ENCODE results near the gene SLC9A1.
"Not testable (repeated sequence)": the region's sequence is repeated elsewhere in the genome, so short reads cannot be mapped to it uniquely, and the experiment has no call there.

Gene SLC9A1

GRCh38 chr1:27154991-27155781 lies at the start of gene SLC9A1:
Gene SLC9A1, minus strand, starts transcription at chr1:27155125. Its CDS starts 791 bp downstream, at chr1:27154334.
- peak; percentile 85 to 93 (median 87) for DNase-seq

- no peak for DNase-seq
These were observed 49.0 kb upstream of the SLC9A1 start for GRCh38 chr1:27203946-27204345.

GRCh38 chr1:27201295-27201694 lies 46.4 kb upstream of the SLC9A1 start:
- no peak for DNase-seq

- no peak for DNase-seq
These were observed 38.3 kb upstream of the SLC9A1 start for GRCh38 chr1:27193194-27193593.

GRCh38 chr1:27192039-27192529 lies 37.2 kb upstream of the SLC9A1 start:
- no peak for DNase-seq

GRCh38 chr1:27184665-27185064 lies 29.7 kb upstream of the SLC9A1 start:
- DNase-seq: not testable (repeated sequence)

GRCh38 chr1:27179979-27180378 lies 25.1 kb upstream of the SLC9A1 start:
- no peak for DNase-seq

GRCh38 chr1:27179379-27179778 lies 24.5 kb upstream of the SLC9A1 start:
- DNase-seq: no peak

GRCh38 chr1:27176954-27177353 lies 22.0 kb upstream of the SLC9A1 start:
- no peak for DNase-seq

- DNase-seq: no peak
These were observed 21.4 kb upstream of the SLC9A1 start for GRCh38 chr1:27176323-27176722.

- DNase-seq: not testable (repeated sequence)
These were observed 18.1 kb upstream of the SLC9A1 start for GRCh38 chr1:27172992-27173391.

- no peak for DNase-seq
These were observed 12.0 kb upstream of the SLC9A1 start for GRCh38 chr1:27166929-27167328.

GRCh38 chr1:27166351-27166802 lies 11.5 kb upstream of the SLC9A1 start:
- no peak for DNase-seq

GRCh38 chr1:27163093-27163492 lies 8.2 kb upstream of the SLC9A1 start:
- peak in 1 of 3 experiments; percentile 18 for DNase-seq

- no peak for DNase-seq
These were observed 7.2 kb upstream of the SLC9A1 start for GRCh38 chr1:27162090-27162489.

GRCh38 chr1:27161594-27161993 lies 6.7 kb upstream of the SLC9A1 start:
- no peak for DNase-seq

GRCh38 chr1:27157194-27157593 lies 2.3 kb upstream of the SLC9A1 start:
- no peak for DNase-seq

GRCh38 chr1:27154469-27154990 lies 395 bp downstream of the SLC9A1 start:
- DNase-seq: no peak

- no peak for DNase-seq
These were observed 982 bp downstream of the SLC9A1 start for GRCh38 chr1:27153927-27154358.

GRCh38 chr1:27153549-27153886 lies 1.4 kb downstream of the SLC9A1 start:
- DNase-seq: peak in 1 of 3 experiments; percentile 43

GRCh38 chr1:27152829-27153548 lies 1.9 kb downstream of the SLC9A1 start:
- no peak for DNase-seq

GRCh38 chr1:27152004-27152828 lies 2.7 kb downstream of the SLC9A1 start:
- DNase-seq: no peak

GRCh38 chr1:27150641-27151040 lies 4.3 kb downstream of the SLC9A1 start:
- DNase-seq: no peak
